ENCODE measurements around the gene PRKCE. TPM values are rescaled to one million over a fixed set of nuclear protein-coding genes. Genes with fewer than 3 reads are reported as not detected.

PRKCE gene
- total and polyA plus RNA-seq, 7 donors, result 3.0 to 22.8 (median 16.1) TPM

DNA sequence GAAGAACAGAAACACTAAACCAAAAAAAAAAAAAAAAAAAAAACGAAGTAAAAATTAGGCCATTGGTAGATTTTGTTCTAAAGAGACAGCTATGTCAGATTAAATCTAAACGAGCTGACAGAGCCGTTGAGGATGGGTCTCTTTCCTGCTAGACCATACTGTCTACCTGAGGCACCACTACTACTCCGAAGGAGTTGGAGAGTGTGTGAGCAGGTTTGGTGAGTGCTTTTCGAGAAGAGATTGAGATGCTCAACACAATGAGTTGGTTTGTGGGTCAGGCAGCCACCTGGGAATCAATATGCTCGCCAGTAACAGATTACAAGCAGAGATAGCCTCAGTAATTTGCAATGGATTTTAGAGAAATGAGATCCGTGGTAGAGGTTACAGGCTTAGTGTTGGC lies 364.2 kb downstream of the PRKCE start:
- ATAC-seq (no peak), DNase-seq (no peak)
- Histone ChIP-seq H3K4me1 (no peaks in the 10 kb centered on the region), H3K36me3 (ENCODE audit: insufficient read depth in 1 of 2, low read depth in 1 of 2) (peaks cover 0 to 1% of the 10 kb centered on the region in 2 donors), H3K9me3 (no peaks in the 10 kb centered on the region), H3K27me3 (ENCODE audit: insufficient read depth in 3 of 3, low read length in 2 of 3) (no peaks in the 10 kb centered on the region), H3K27ac (no peak overlapping the region), H3K4me3 (no peak overlapping the region)
- intact Hi-C loops (cut with DNase I), result loop anchor here in 1 of 2 donors (10.0 kb wide), 1 partner anchor 349 kb away; no protein-coding TSS in a partner anchor
- 50 to 59% (median 57%) methylated on average over 7 of the region's 7 CpGs for WGBS, 3 donors
- no peak for TF ChIP-seq CTCF (IDR thresholded peaks at IDR 0.05)

GRCh38 chr2:46016091-46016490 lies 364.6 kb downstream of the PRKCE start:
- H3K4me1 ChIP-seq, result no peaks in the 10 kb centered on the region
- no peaks in the 10 kb centered on the region for H3K36me3 ChIP-seq (ENCODE audit: insufficient read depth in 1 of 2, low read depth in 1 of 2)
- H3K9me3 ChIP-seq, result no peaks in the 10 kb centered on the region
- no peak for ATAC-seq
- H3K4me3 ChIP-seq, result no peak overlapping the region
- no peak for DNase-seq
- no peaks in the 10 kb centered on the region for H3K27me3 ChIP-seq (ENCODE audit: insufficient read depth in 3 of 3, low read length in 2 of 3)
- H3K27ac ChIP-seq, result no peak overlapping the region
- TF ChIP-seq CTCF (IDR thresholded peaks at IDR 0.05), result no peak
- 96 to 97% (median 97%) methylated on average over 6 of the region's 6 CpGs for WGBS, 3 donors
- intact Hi-C loops (cut with DNase I), result loop anchor here in 1 of 2 donors (10.0 kb wide), 1 partner anchor 349 kb away; no protein-coding TSS in a partner anchor

GRCh38 chr2:46018773-46019591 lies 367.5 kb downstream of the PRKCE start:
- intact Hi-C loops (cut with DNase I), result loop anchor here in 1 of 2 donors (10.0 kb wide), 1 partner anchor 346 kb away; no protein-coding TSS in a partner anchor
- H3K9me3 ChIP-seq, result no peaks in the 10 kb centered on the region
- DNase-seq (no peak), ATAC-seq (no peak)
- peaks cover 0 to 1% (median 0%) of the 10 kb centered on the region in 3 donors for H3K27me3 ChIP-seq (ENCODE audit: insufficient read depth in 3 of 3, low read length in 2 of 3)
- no peak for TF ChIP-seq CTCF (IDR thresholded peaks at IDR 0.05)
- H3K4me3 ChIP-seq, result no peak overlapping the region
- H3K36me3 ChIP-seq (ENCODE audit: insufficient read depth in 1 of 2, low read depth in 1 of 2), result no peaks in the 10 kb centered on the region
- no peak overlapping the region for H3K27ac ChIP-seq
- 64 to 68% (median 67%) methylated on average over 10 of the region's 10 CpGs for WGBS, 3 donors
- no peaks in the 10 kb centered on the region for H3K4me1 ChIP-seq

- 97 to 98% (median 98%) methylated on average over 2 of the region's 2 CpGs for WGBS, 3 donors
- no peaks in the 10 kb centered on the region for H3K4me1 ChIP-seq
- H3K9me3 ChIP-seq, result no peaks in the 10 kb centered on the region
- no peak for TF ChIP-seq CTCF (IDR thresholded peaks at IDR 0.05)
- no peaks in the 10 kb centered on the region for H3K36me3 ChIP-seq (ENCODE audit: insufficient read depth in 1 of 2, low read depth in 1 of 2)
- ATAC-seq (no peak), DNase-seq (no peak)
- H3K4me3 ChIP-seq, result no peak overlapping the region
- H3K27me3 ChIP-seq (ENCODE audit: insufficient read depth in 3 of 3, low read length in 2 of 3), result peaks cover 0 to 2% (median 0%) of the 10 kb centered on the region in 3 donors
- intact Hi-C loops (cut with DNase I), result no loop called here
- no peak overlapping the region for H3K27ac ChIP-seq
Measured at GRCh38 chr2:46020416-46020815, 368.9 kb downstream of the PRKCE start.

Measured in psoas muscle (tissue), 8 donors.